ENCODE results near the gene NEK9.

DNA sequence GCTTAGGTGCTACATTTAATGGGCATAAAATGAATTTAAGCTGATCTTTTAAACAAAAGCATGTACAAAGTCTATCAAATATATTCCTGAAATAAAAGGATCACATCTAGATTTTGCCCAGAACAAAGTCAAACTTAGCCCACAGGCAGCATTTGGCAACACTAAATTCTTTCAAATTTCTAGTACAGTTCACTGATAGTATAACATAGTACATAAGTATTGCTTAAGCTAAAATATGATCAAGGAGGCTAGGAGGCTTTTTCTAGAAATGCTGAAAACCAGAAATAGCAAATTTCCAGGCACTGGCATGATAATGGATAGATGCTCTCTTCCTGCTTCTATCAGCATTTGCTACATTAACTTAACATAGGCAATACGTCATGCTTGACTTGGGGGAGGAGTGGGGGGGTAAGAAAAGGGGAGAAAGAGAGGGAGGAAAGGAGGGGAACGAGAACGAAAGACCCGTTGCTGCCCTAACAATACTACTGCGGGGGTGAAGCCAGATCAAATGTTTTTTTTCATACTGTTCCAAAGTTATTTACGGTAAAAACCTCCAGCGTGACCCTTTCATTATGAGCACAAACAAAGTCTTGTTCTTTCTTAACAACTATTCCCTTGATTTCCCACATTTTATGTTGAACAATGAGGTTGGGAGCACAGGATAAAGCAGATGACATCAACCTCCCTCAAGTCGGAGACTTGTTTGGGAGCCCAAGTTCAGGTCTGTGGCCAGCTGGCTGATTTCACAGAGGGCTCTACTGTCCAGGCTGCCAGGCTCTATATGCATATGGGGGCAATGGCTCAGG is 38.9 kb upstream of the NEK9 start:
- TF ChIP-seq, protein P1, sequence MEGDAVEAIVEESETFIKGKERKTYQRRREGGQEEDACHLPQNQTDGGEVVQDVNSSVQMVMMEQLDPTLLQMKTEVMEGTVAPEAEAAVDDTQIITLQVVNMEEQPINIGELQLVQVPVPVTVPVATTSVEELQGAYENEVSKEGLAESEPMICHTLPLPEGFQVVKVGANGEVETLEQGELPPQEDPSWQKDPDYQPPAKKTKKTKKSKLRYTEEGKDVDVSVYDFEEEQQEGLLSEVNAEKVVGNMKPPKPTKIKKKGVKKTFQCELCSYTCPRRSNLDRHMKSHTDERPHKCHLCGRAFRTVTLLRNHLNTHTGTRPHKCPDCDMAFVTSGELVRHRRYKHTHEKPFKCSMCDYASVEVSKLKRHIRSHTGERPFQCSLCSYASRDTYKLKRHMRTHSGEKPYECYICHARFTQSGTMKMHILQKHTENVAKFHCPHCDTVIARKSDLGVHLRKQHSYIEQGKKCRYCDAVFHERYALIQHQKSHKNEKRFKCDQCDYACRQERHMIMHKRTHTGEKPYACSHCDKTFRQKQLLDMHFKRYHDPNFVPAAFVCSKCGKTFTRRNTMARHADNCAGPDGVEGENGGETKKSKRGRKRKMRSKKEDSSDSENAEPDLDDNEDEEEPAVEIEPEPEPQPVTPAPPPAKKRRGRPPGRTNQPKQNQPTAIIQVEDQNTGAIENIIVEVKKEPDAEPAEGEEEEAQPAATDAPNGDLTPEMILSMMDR (IDR thresholded peaks at IDR 0.05; ENCODE audit: low read length): no peak
- TF ChIP-seq EZH2 (IDR thresholded peaks at IDR 0.05; ENCODE audit: borderline replicate concordance, low read length): no peak

All from OCI-LY1 (cell line).